ENCODE results near the gene TSR1.

The TSR1 gene

DNA sequence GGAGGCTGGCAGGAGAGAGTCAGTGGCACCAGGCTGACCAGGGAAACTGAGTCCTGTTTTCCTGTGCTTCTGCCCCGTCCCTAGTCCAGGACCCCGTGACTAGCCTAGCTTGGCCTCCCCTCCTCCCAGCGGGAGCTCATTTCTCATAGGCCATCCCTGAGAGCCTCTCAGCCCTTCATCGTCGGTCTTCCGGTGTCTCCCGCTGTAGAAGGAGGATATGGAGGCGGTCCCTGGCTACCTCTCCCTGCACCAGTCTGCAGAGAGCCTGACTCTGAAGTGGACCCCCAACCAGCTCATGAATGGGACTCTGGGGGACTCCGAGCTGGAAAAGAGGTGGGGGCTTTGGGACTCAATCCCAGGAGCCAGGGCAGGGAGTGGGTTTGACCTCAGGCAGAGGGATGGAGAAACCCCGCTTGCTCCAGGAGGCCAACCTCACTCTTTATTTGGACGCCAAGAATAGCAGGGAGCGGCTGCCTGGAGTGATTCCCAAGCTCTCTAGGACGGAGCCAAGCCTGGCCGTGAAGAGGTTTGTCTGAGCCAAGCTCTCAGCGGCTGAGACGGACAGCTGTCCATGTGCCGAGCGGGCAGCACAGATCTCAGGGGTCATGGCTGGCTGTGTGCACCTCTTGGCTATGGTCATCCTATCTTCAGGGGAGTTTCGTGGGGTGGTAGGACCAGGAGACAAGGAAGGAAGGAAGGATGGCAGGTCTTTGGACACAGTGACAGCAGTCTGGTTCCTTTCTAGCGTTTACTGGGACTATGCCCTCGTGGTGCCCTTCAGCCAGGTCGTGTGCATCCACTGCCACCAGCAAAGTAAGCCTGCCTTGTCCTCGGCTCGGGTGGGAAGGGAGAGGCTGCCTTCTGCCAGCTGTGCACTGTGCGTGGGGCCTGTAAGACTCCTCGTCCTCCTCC lies 27.9 kb upstream of the TSR1 start:
- TF ChIP-seq, protein P1, sequence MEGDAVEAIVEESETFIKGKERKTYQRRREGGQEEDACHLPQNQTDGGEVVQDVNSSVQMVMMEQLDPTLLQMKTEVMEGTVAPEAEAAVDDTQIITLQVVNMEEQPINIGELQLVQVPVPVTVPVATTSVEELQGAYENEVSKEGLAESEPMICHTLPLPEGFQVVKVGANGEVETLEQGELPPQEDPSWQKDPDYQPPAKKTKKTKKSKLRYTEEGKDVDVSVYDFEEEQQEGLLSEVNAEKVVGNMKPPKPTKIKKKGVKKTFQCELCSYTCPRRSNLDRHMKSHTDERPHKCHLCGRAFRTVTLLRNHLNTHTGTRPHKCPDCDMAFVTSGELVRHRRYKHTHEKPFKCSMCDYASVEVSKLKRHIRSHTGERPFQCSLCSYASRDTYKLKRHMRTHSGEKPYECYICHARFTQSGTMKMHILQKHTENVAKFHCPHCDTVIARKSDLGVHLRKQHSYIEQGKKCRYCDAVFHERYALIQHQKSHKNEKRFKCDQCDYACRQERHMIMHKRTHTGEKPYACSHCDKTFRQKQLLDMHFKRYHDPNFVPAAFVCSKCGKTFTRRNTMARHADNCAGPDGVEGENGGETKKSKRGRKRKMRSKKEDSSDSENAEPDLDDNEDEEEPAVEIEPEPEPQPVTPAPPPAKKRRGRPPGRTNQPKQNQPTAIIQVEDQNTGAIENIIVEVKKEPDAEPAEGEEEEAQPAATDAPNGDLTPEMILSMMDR (conservative IDR thresholded peaks at IDR 0.05; ENCODE audit: control insufficient read depth, insufficient read depth, low read depth, low read length), result no peak
- DNase-seq (ENCODE audit: low read depth), result no peak
- no peak overlapping the region for H3K4me3 ChIP-seq (ENCODE audit: control insufficient read depth, low read depth, low read length)

- H3K4me3 ChIP-seq (ENCODE audit: control insufficient read depth, low read depth, low read length), result no peak overlapping the region
- no peak for DNase-seq (ENCODE audit: low read depth)
- TF ChIP-seq, protein P1 (conservative IDR thresholded peaks at IDR 0.05; ENCODE audit: control insufficient read depth, insufficient read depth, low read depth, low read length), result no peak
Measured at GRCh38 chr17:2363318-2363717, 27.1 kb upstream of the TSR1 start.

DNA sequence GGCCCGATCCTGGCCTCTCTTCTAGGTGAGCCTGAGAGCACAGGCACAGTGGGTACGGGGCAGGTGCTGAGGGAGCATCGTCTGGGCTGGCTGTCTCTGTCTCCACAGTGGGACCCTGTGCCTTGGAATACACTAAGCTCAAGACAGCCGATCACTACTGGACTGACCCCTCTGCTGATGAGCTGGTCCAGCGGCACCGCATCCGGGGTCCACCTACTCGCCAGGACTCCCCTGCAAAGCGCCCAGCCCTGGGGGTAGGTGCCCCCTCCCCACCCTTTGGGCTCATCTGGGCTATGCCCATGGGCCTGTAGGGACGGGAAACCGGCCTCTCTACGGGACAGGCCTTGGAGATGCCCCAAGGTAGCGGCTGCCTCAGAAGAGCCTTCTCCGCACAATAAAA lies 26.6 kb upstream of the TSR1 start:
- TF ChIP-seq, protein P1 (conservative IDR thresholded peaks at IDR 0.05; ENCODE audit: control insufficient read depth, insufficient read depth, low read depth, low read length), result no peak
- H3K4me3 ChIP-seq (ENCODE audit: control insufficient read depth, low read depth, low read length), result no peak overlapping the region
- DNase-seq (ENCODE audit: low read depth), result no peak

DNA sequence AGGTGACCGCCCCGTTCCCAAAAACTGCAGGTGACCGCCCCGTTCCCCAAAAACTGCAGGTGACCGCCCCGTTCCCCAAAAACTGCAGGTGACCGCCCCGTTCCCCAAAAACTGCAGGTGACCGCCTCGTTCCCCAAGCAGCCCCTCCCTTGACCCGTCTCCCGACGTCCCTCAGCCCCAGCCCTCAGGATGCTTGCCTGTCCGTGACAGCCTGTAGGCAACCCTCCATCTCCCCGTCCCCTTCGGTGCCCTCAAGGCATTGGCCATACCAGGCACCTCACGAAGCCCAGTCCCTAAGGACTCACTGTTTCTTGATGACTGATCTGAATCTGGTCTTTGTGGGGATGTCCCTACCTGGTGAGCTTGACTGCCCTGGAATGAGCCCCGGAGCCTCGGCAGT lies 26.2 kb upstream of the TSR1 start:
- DNase-seq (ENCODE audit: low read depth), result no peak
- H3K4me3 ChIP-seq (ENCODE audit: control insufficient read depth, low read depth, low read length), result no peak overlapping the region
- TF ChIP-seq, protein P1 (conservative IDR thresholded peaks at IDR 0.05; ENCODE audit: control insufficient read depth, insufficient read depth, low read depth, low read length), result no peak

- TF ChIP-seq, protein P1 (conservative IDR thresholded peaks at IDR 0.05; ENCODE audit: control insufficient read depth, insufficient read depth, low read depth, low read length), result no peak
- no peak for DNase-seq (ENCODE audit: low read depth)
- H3K4me3 ChIP-seq (ENCODE audit: control insufficient read depth, low read depth, low read length), result no peak overlapping the region
Measured at GRCh38 chr17:2362016-2362415, 25.8 kb upstream of the TSR1 start.

GRCh38 chr17:2361010-2361760 lies 24.9 kb upstream of the TSR1 start:
- TF ChIP-seq, protein P1 (conservative IDR thresholded peaks at IDR 0.05; ENCODE audit: control insufficient read depth, insufficient read depth, low read depth, low read length), result no peak
- H3K4me3 ChIP-seq (ENCODE audit: control insufficient read depth, low read depth, low read length), result no peak overlapping the region
- DNase-seq (ENCODE audit: low read depth), result no peak

Data from fibroblast of mammary gland (primary cell).